NOMO-1 treated with DMSO at 0.1 percent for 48 hours (cell line): ENCODE measurements around the gene SLC6A8.

Experiments
- DNase-seq: peaks from one replicate; lab custom pipeline; 2025; ENCODE audit not compliant: unreplicated experiment; lab: John Stamatoyannopoulos, UW

The SLC6A8 gene

GRCh38 chrX:153687121-153688039 lies at the start of gene SLC6A8:
Gene SLC6A8, plus strand, starts transcription at chrX:153687926. Its CDS starts 649 bp downstream, at chrX:153688575.
- DNase-seq, result peak; percentile 13

DNA sequence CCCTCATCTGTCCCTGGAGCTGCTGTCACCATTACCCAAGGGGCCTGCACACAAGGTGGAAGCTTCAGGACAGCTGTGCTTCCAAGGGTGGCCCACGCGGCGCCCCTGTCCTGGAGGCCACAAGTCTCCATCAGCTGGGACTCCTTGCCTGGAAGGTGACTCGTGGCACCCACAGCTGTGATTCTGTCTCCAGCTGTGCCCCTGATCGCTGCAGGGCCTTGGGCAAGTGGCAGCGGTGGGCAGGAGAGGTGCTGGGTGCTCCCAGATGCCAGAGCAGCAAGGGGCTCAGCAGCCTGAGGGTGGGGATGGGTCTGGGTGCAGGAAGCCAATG lies 49.7 kb upstream of the SLC6A8 start:
- DNase-seq, result no peak

- no peak for DNase-seq
Measured at GRCh38 chrX:153638436-153639176, 49.1 kb upstream of the SLC6A8 start.

DNA sequence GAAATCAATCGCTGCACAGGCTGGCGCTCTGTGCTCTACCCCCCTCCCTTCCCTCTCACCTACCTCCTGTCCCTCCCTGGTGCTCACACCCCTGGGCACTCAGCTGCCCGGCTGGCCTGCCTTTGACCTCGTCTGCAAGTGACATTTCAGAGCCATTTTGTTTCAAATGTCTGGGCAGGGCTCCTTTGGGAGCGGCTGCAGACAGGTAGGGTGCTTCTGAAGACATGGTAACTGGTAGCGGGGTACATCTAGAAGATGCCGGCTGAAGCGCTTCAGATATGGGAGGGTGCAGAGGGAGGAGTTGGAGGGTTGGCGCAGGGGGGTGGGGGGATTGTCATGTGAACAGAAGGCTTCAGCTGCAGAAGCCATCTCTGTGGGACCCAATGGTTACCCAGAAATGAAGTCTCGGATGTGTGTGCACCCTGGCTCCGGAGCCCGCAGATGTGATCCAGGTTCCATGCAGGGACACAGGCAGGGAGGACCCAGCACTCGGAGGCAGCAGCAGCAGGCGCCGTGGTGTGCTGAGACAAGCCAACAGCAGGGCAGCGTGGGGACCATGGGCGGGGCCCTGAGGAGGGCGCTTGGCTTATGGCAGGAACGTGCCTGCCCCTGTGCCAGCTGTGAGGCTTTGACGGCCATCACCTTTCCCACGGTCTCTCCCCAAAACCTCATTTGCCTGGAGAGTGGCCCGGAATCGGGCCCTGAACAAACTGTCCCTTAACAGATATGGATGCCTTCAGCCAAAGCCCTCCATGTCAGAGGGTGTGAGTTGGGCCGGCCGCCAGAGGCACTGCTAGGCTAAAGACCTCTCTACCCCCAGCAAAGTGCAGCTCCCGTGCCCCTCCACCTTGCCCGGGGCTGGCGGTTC lies 48.3 kb upstream of the SLC6A8 start:
- DNase-seq, result no peak

GRCh38 chrX:153640045-153640686 lies 47.6 kb upstream of the SLC6A8 start:
- DNase-seq, result no peak

GRCh38 chrX:153640736-153641575 lies 46.8 kb upstream of the SLC6A8 start:
- DNase-seq, result no peak

DNA sequence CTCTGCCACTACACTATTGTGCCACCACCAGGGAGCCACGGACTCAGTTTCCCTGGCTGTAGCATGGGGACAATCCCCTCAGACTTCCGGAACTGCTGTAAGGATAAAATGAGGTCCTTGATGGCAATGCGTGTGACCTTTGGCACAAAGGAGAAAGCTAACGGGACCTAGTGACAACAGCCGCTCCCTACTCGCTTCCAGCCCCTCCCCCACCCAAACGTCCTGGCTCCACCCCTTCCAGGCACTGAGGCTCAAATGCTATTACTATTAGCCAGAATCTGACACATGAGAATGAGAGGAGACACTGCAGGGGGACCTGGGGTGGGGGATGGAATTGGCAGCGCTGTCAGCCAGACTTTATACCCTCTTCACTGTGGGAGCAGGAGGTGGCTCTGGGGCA lies 46.1 kb upstream of the SLC6A8 start:
- DNase-seq, result no peak

DNA sequence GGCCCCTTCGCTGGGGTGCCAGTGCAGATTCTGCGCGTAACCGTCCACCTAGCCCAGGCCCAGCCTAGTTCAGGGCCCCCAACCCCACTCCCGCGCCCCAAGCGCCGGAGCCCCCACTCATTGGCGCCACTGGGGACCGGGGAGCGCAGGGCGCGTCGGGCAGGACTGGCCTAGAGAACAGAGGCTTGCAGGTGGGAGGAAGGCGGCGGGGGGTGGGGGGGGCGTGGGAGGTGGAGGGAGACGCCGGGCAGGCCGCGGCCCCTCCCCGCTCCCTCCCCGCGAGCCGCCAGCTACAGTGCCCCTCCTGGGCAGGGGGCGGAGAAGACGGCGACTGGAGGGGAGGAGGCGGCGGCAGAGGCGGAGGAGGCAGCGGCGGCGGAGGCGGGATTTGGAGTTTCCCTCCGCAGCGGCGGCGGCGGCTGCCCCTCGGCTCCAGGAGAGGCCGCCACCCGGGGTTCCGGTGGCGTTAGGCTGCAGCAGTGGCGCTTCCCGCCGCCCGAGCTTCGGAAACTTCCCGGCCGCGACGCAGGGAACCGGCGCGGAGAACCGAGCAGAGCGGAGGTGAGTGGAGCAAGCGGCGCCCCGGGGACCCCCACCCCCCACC lies 45.6 kb upstream of the SLC6A8 start:
- DNase-seq, result no peak

- no peak for DNase-seq
Measured at GRCh38 chrX:153642655-153643430, 44.9 kb upstream of the SLC6A8 start.

- DNase-seq, result no peak
Measured at GRCh38 chrX:153643431-153644351, 44.0 kb upstream of the SLC6A8 start.

- DNase-seq, result no peak
Measured at GRCh38 chrX:153644356-153645125, 43.2 kb upstream of the SLC6A8 start.

- no peak for DNase-seq
Measured at GRCh38 chrX:153645151-153645550, 42.6 kb upstream of the SLC6A8 start.

- DNase-seq, result no peak
Measured at GRCh38 chrX:153645921-153646488, 41.7 kb upstream of the SLC6A8 start.

DNA sequence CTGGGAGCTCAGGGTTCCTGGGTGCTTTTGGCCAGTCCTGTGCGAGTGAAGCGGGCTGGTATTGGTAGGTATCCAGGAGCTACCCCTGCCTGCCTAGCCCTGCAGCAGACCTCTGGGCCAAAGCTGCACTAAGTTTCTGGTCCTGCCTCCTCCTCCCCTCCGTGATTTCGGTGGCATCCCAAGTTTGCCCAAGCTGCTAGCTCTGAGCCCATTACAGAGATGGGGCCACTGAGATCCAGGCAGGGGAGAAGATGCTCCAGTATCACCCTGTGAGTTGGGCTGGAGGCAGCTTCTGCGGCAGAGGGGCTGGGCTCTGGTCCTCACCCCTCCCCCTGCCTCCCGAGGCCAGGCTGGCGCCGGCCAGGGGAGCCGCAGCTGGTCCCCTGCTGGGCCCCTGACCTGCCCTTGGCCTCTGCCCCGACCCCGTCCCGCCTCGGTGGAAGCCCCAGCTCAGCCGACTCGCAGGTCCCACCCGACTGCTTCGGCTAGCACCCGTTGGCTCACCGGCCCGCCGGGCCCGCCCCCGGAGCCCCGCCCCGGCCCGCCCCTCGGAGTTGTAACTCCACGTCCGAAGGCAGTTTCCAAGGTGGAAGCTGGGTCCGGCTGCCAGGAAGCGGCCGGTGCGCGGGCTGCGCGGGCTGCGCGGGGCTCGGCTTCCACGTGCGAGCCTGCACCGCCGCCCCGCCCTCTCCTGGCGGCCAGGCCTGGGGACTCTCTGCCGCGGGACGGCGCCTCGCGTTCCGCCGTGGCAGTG lies 40.9 kb upstream of the SLC6A8 start, which contains the start of gene DUSP9:
DUSP9 (plus strand) TSS at position 584 of the 754 bp plus-strand sequence. CDS start 751 bp downstream, outside the sequence.
- DNase-seq, result no peak

DNA sequence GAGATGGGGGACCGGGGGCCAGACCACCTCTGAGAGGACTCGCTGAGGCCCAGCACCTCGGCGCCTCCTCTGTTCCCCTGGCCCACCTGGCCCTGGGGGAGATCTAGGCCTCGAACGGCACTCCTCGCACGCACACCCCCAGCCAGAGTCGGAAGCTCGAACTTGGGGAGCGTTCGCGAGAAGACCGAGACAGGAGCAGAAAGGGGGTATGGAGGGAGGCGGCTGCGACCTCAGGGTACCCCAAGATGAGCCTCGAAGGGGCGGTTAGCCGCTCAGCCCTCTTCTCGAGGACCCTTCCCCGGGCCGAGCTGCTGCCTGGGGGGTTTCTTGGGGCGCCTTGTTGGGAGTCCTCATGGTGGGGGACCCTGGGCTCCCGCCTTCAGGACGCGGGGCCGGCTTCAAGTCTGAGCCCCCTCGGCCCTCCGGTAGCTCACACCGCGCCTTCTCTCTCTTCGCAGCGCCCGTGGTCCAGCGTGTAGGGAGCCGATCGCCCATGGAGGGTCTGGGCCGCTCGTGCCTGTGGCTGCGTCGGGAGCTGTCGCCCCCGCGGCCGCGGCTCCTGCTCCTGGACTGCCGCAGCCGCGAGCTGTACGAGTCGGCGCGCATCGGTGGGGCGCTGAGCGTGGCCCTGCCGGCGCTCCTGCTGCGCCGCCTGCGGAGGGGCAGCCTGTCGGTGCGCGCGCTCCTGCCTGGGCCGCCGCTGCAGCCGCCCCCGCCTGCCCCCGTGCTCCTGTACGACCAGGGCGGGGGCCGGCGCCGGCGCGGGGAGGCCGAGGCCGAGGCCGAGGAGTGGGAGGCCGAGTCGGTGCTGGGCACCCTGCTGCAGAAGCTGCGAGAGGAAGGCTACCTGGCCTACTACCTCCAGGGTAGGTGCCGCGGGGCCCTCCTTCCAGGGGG lies 40.0 kb upstream of the SLC6A8 start:
- no peak for DNase-seq
